Smooth muscle cell of the brain vasculature (primary cell): ENCODE measurements around the gene RBKS.
"Not testable (repeated sequence)": the region's sequence is repeated elsewhere in the genome, so short reads cannot be mapped to it uniquely, and the experiment has no call there.

Source experiments
- DNase-seq: peaks from one replicate; pipeline ENCODE4 v3.0.0-alpha.2; 2012; ENCODE audit warnings: low read depth, low spot score

Gene RBKS

DNA sequence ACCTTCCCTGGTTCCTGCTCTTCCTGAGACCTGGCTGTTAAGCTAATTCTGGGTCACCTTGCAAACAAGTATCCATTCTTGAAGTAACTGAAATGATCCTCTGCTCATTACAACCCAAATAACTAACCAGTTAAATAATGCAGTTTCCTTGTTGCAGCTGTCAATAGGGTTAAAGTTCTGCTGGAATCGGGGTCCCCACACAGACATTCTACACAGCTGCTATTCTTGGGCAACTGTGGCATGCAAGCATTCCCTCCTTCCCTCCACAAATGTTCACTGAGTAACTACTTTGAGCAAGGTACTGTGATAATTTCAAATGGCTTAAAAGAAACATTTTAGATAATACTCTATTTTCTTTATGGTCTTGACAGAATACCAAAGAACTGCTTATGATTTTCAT is 17.1 kb downstream of the RBKS start:
- DNase-seq, result no peak

DNA sequence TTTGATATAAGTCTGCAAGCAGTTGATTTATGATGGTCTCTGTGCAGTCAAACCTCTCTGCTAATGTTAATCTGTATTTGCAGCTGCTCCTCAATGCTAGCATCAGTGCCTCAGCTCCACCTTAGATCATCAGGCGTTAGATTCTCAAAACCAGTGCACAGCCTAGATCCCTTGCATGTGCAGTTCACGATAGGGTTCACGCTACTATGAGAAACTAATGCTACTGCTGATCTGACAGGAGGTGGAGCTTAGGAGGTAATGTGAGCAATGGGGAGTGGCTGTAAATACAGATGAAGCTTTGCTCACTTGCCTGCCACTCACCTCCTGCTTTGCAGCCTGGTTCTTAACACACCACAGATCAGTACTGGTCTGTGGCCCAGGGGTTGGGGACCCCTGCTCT is 18.4 kb downstream of the RBKS start:
- no peak for DNase-seq

GRCh38 chr2:27870724-27871123 is 19.5 kb downstream of the RBKS start:
- DNase-seq, result no peak

DNA sequence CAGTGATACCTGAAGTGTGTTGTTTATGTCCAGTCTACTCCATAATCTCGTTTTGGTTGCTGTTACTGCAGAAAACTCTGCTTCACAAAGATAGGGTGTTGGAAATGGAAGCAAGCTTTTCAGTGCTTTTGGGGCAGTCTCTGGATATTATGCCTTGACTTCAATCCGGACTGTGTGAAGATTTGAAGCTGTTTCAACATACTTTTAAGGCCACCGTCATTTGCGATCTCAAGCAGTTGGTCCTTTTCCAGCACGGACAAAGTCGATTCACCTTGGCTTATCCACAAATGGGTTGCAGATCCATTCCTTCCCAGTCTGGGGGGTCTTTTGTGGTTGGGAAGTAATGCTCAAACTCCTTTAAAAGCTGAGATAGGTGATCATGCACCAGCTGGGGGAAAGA is 20.4 kb downstream of the RBKS start:
- no peak for DNase-seq

DNA sequence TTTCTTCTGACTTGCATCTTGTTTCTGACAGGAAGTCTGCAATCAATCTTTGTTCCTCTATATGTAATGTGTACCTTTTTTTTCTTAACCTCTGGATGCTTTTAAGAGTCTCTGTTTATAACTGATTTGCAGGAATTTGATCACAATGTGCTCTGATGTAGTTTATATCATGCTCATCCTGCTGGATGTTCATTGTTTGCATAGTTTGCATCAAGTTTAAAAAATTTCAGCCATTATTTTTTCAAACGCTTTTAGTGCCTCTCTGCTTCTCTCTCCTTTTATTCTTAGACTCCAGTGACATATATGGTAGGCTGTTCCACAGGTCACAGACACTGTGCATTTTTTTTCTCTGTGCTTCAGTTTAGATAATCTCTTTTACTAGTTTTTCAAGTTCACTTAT is 23.9 kb downstream of the RBKS start:
- DNase-seq, result no peak

- not testable (repeated sequence) for DNase-seq
Measured at GRCh38 chr2:27863955-27864354, 26.2 kb downstream of the RBKS start.

- DNase-seq, result no peak
Measured at GRCh38 chr2:27863146-27863545, 27.0 kb downstream of the RBKS start.

DNA sequence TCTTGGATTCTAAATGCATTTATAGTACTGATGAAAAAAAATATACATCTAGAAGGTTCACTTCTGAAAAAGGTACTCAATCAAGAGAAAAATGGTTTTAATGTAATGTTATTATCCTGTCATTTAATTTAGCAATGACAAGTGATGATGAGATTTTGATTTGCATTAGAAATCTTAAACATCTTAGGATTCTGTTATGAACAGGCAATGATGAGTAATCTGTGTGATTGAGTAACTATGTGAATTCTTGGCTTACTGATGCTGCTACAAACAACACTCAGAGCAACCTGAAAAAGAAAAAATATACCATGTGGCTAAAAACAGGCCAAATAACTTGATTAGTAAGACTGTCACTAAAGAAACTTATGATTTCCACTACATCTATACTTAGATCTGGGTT is 30.1 kb downstream of the RBKS start:
- no peak for DNase-seq

- no peak for DNase-seq
Measured at GRCh38 chr2:27857417-27858172, 32.6 kb downstream of the RBKS start.

DNA sequence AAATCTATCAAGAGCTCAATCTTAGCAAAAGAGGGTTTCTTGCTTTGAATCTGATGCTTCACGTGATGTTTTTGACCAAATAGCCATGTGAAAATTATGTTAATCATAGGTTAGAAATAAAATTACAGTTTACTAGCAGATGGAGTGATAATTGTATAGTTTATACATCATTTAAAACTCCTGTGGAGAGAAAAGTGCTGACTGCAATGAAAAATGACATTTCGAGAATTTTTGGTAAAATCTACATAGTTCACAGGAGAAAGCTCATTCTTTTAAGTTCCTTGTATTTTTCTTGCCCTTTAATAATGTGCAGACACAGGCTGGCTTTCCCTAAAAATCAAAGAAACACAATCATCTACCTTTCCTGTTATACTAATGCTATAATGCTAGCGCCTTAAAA is 33.2 kb downstream of the RBKS start:
- no peak for DNase-seq

GRCh38 chr2:27856386-27856785 is 33.8 kb downstream of the RBKS start:
- no peak for DNase-seq

GRCh38 chr2:27855476-27855875 is 34.7 kb downstream of the RBKS start:
- no peak for DNase-seq

- DNase-seq, result no peak
Measured at GRCh38 chr2:27854229-27854862, 35.8 kb downstream of the RBKS start.

DNA sequence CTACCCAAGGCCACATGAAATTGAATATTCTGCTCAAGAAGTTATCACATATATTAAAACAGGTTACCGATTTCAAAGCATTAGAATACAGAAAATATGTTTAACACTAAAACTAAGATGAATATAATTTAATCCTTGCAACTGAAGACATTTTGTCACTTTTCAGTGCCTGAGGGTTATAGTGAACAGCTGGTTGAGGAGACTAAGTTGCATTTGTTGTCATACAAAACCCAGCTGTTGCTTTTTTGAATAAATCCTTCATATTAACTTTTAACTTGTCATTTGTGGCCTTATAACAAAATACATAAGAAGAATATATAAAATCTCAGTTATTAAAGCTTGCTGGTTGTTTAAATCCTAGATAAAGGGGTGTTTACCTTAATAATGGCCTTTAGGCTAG is 37.5 kb downstream of the RBKS start:
- no peak for DNase-seq

GRCh38 chr2:27849558-27850205 is 40.5 kb downstream of the RBKS start:
- DNase-seq, result no peak

GRCh38 chr2:27847333-27847732 is 42.9 kb downstream of the RBKS start:
- DNase-seq, result no peak

- peak; percentile 7 for DNase-seq
Measured at GRCh38 chr2:27844821-27845255, 45.3 kb downstream of the RBKS start.

DNA sequence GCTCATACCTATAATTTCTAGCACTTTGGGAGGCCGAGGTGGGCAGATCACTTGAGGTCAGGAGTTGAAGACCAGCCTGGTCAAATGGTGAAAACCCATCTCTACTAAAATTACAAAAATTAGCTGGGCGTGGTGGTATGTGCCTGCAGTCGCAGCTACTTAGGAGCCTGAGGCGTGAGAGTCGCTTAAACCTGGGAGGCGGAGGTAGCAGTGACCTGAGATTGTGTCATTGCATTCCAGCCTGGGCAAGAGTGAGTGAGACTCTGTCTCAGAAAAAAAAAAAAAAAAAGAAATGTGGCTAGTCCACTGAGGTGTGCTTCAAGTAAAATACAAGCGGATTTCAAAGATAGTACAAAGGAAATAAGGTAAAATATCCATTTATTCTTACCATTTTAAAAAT is 46.2 kb downstream of the RBKS start:
- DNase-seq, result no peak

DNA sequence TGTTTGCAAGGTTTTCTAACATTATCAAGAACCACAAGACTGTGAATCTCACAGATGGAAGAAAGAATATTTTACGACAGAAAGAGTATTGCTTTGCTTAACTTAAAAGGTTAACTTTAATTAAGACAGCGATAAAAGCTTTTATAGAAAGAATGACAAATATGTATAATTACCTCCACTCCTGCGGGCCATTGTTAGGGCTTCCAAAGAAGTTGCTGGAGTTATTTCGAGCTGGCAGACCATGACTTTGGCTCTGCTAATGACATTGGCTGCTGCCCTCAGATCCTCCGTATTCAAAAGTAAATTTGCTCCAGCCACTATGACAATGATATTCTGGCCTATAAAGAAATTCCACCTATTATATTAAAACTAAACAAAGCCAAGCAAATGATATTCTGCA is 47.3 kb downstream of the RBKS start:
- DNase-seq, result no peak

DNA sequence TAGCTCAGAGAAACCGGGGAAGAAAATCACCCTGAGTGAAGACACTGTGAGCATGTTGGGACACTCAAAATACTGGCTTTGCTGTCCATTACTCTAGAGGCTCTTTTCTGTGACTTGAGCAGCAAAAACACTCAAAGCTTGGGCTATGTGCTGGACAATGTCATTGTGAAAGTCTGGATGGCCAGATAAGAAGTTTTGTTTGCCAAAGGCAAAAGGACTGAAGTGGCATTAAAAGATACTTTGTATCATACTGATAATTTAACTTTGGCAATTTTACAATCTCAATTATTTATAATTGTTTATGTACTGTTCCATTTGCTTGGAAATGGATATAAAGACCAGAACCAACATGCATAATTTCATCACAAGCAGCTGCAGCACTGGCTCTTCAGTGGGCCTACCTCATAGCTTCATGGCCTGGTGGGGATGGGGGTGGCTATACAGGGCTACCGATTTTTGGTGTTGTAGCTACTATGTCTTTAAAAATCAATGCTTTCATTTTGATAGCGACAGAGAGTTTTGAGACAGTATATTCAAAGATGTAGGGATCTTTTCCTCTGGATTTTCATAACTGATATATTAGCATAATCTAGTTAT is 51.1 kb downstream of the RBKS start:
- DNase-seq, result no peak

DNA sequence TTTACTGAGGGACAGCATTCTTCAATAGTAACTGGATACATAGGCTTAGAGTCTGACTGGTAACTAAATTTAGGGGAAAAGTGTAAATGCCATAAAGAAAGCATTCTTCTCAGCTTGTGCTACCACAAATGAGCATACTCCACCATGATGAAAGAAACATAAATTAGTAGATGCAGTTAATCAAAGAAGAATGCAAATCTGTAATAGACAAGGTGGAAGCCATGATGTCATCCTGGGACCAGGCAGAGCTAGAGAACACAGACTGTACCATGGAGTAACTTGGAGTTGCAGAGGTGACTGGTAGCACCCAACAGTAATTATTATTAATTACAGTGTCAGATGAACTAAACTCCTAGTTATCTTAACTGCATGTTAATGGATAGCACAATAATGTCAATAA is 51.7 kb downstream of the RBKS start:
- no peak for DNase-seq

DNA sequence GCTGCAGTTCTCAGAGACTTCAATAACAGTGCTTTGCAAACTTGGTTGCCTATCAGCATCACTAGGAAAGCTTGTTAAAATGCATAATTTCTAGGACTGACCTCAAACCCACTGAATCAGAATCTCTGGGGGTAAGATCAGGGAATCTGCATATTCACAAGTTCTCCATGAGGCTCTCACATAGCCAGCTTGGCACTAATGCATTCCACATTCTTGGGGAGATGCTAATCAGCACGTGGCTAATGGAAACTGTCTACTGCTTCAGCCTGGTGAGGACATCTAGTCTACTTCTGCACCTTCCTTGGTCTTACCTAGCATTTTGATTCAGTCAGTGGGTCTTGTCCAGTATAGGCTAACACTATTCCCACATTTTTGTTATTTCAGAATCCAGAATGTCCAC is 56.3 kb downstream of the RBKS start:
- DNase-seq, result no peak

- no peak for DNase-seq
Measured at GRCh38 chr2:27832396-27832795, 57.8 kb downstream of the RBKS start.
